Stimulated activated CD8-positive, alpha-beta memory T cell treated with anti-CD3 and anti-CD28 coated beads, Interleukin-15, amount 100 ng/mL, for 1 hour (primary cell): ENCODE measurements around the gene ZNF891.

Experiments
- DNase-seq: peaks from one replicate; pipeline ENCODE4 v3.0.0-alpha.2; 2020; ENCODE audit warnings: low read depth

Gene ZNF891

GRCh38 chr12:133061954-133062353 is 68.1 kb downstream of the ZNF891 start:
- DNase-seq: no peak

GRCh38 chr12:133058203-133059113 is 71.6 kb downstream of the ZNF891 start:
- DNase-seq: no peak

- DNase-seq: no peak
Observed at GRCh38 chr12:133057446-133057845, 72.6 kb downstream of the ZNF891 start.
